GF-D8 (cell line): Measurements from ENCODE around the gene ADSS1.

Source experiments
- DNase-seq: peaks from one replicate; lab custom pipeline; 2025; lab: John Stamatoyannopoulos, UW

Gene ADSS1

DNA sequence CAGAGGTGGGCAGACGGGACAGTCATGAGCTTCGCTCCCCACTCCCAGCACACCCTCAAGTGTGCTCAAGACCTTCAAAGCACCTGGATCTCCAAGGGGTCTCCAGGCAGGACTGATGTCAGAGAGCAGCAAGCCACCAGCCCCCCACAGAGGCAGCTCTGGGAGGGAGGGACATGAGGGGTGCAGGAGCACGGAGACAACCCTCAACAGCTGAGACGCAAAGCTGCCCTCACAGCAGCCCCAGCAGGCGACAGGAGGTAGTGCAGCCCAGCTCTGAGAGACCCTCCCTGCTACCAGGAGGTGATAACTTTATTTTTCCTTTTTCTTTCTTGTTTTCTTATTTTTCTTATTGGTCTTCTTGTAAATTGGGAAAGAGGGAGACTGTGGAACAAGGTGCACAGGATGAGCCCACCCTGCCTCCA is 46.8 kb downstream of the ADSS1 start:
- DNase-seq, result no peak

DNA sequence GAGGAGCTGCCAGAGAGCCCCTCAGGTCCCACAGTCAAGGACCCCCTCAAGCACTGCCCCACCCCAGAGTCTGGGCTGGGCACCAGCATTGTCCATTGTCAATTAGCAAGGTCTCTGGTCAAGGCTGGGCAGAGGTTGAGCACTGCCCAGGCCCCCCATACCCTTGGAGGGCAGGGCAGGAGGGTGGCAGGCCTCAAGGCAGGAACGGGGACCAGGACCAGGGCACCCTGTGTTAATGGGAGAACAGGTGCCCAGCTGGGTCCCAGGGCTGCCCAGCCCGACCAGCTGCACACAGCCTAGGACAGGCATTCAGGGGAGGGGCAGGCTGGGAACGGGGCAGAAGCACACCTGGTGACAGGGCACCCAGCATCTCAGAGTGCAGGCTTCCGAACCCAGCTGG is 47.3 kb downstream of the ADSS1 start:
- no peak for DNase-seq

DNA sequence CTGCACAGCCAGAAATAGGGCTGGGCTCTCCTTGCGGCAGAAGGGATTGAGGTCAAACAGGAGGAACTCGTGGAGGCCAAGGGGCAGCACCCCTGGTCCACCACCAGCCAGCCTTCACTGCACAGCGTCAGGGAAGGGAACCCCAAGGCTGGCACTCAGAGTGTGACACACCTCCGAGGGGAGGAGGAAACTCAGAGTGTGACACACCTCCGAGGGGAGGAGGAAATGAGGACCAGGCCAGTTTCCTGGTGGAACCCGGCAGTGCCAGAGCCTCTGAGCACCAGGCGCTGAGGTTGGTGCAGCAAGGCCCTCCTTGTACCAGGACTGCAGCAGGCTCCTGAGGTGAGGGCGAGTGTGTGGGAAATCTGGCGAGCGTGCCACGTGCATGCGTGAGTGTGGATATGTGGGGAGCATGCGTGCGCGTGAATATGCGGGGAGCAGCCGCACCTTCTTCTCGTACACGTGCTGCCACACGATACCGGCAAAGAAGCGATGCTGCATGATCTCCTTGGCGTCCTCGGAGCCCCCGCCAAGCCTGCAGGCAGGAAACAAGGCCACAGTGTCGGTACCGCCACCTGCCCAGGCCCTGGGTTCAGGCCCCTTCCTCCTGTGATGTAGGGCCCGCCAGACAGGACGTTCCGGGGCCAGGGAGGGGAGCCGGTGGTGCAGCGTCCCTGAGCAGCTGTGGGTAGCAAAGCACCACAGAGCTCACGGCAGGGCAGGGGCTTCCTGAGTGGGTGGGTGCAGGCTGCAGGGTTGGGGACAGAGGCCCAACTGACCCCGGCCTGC is 48.1 kb downstream of the ADSS1 start:
- no peak for DNase-seq

DNA sequence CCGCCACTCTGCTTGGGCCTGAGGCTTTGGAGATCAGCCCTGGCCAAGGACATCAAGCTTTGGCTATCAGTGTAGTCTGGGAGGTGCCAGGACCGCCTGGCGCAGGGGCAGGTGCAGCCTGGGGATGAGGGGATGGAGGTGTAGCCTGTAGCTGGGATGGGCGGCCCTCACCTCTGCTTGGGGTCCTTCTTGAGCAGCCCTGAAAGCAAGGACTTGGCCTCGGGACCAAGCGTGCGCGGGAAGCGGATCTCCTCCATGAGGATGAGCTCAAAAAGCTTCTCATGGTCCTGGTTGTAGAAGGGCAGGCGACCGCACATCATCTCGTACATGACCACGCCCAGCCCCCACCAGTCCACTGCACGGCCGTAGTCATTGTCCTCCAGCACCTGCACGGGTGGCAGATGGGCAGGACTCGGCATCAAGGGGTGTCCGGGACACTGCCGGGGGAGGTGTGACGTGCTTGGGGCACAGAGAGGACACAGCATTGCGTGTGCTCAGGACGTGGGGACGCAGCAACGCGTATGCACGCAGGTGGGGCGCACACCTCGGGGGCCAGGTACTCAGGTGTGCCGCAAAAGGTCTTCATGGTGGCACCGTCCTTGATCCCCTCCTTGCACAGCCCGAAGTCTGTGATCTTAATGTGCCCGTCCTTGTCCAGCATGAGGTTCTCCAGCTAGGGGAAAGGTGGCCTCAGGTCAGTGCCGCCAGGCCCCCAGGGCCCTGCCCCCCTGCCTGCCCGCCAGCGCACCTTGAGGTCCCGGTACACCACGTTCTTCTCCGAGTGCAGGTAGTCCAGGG is 48.9 kb downstream of the ADSS1 start:
- DNase-seq, result no peak

DNA sequence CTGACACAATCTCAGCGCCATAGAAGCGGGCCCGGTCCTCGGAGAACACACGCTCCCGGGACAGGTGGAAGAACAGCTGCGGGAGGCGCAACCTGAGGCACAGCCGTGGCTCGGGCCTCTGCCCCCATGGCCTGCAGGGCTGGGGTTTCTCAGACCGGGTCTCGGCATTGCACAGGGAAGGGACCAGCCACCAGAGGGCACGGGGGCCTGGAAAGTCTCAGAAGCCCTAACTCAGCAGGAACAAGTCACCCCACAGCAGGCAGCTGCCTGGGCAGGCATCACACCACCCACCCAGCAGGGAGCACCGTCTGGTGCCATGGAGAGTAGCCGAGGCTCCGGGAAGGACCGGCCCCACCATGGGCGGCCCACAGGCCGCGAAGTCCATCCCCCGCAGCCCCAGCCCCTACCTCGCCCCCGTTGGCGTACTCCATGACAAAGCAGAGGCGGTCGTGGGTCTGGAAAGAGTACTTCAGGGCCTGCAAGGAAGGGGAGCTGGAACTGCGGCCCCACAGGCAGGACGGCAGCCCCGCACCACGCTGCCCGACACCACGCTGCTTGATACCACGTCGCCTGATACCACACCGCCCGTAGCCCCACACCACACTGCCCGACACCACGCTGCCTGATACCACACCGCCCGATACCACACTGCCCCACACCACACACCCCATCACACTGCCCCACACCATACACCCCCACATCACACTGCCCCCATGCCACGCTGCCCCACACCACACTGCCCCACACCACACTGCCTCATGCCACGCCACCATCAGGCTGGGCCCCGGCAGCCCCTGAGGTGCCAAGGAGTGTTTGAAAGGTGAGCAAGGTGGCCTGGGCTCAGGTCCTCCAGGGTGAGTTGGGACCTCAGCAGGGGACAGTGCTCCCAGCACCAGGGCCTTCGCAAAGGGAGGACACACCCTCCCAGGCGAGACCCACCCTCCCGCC is 49.8 kb downstream of the ADSS1 start:
- DNase-seq, result no peak

DNA sequence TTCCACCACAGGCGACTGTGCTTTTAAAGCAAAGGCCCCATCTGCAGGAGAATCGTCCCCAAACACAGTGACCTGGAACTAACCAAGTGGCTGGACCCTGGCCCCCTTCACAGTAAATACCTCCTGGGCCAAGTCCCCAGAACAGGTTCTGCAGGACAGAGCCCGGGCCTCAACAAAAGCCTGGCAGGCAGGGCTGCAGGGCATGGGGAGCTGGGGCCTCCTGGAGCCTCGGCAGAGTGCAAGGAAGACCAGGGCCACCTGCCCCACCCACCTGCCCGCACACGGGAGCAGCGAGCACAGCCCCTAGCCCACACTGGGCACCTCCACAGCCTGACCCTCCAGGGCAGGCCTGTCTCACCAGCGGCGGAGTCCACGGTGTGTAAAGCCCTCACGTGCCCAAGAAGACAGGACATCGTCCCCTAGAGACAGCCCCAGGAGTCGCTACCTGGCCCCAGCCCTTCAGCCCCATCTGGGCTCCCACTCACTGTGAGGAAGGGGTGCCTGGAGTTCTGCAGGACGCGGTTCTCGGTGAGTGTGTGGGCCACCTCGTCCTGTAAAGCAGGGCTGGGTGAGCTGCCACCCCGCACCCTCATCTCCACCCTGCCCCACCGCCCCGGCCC is 50.5 kb downstream of the ADSS1 start:
- DNase-seq, result no peak

DNA sequence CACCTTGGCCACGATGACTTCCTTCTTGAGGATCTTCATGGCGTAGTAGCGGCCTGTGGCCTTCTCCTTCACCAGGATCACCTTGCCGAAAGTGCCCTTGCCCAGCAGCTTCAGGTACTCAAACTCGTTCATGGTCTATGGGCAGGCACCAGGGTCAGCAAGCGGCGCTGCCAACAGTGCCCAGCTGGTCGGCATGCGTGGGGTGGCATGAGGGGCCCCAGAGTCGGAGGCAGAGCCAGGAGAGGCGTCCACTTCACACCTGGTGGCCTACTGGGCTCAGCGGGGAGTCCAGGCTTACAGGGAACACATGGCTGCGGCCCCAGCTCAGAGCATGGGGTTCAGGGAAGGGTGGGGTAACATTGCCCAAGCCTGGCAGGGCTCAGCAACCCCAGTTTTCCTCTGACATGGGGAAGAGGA is 51.1 kb downstream of the ADSS1 start:
- no peak for DNase-seq

DNA sequence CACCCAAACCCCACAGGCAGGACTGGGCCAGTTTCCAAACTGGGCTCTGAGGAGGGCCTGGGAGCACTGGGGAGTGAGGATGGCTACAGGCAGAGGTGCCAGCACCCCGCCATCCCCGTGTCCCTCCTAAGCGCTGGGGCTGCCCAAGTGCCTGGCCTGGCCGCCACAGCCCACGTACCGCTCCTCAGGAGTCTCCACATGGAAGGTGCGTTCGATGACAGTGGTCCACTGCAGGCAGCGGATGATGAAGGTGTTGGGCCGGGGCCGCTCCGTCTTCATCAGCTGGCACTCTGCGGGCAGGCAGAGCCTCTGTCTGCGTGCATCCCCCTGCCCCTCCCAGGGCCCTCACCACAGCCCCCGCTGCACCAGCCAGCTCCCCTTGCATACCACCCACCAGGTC is 52.5 kb downstream of the ADSS1 start:
- DNase-seq, result no peak

DNA sequence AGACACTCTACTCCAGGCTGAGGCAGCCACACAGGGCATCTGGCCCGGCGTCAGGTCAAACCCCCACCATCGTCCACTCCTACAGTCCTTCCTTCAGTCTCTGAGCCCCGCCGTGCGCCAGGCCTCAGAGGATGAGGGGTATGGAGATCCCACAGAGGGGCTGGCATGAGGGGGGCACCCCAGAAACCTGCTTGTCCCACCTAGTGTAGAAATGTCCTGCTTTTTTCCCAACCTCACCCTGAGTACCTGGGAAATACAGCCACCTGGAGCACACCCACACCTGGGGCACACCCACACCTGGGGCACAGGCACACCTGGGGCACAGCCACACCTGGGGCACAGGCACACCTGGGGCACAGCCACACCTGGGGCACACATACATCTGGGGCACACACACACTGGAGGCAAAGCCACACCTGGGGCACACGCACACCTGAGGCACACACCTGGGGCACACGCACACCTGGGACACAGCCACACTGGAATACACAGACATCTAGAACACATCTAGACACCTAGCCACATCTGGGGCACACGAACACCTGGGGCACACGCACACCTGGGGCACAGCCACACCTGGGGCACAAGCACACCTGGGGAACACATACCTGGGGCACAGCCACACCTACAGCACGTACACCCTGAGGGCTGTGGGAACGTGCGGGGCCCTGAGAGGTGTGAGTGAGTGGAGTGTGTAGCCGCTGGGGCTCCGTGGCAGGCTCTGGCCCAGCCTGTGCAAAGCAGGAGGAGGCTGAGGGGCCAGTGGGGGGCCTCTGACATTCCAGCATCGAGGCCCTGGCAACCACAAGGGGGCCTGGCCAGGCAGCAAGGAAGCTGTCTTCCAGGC is 53.2 kb downstream of the ADSS1 start:
- DNase-seq, result no peak

DNA sequence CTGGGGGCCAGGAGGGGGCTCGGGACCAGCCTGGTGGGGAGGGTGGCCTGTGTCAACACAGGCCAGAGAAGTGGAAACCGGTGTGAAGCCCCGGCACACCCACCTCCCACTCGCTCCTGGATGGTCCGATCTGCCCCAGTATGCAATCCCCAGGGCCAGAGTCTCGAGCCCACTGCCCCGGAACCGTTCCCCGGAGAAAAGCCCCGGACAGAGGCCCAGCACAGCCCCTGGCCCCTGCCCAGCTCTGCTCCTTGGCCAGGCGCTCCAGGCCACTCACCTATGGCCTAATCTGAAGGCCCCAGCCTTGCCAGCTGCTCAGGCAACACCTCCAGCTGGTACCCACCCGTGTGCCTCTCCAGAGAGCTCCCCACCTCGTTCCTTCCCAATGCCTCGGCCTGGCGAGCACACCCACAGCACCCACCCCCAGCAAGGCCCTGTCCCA is 53.8 kb downstream of the ADSS1 start:
- no peak for DNase-seq

DNA sequence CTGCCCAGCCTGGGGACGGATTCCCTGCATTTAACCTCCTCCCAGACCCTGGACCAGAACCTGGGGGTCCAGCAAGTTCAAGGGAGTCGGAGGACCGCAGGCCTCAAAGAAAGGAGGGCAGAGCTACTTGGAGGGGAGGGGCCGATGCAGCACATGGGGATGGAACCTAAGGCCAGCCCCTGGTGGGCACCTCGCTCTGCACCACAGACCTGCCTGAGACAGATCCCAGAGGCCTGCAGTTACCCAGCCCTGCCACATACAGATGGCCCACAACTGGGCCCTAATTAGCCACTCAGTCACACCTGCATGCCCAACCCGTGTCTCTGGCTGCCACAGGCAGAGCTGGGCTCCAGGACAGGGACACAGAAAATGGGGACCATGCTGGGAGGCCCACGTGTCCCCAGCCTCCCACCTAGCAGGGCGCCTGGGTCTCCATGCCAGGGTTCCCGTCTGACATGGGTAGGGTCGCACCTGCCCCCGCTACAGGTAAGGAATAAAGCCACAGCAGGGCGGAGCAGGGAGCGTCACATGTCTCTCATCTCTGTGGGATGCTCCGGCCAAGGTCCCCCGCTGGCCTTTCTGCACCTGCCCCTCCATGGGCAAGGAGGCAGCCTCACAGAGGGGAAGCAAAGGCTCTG is 54.8 kb downstream of the ADSS1 start:
- DNase-seq, result no peak

DNA sequence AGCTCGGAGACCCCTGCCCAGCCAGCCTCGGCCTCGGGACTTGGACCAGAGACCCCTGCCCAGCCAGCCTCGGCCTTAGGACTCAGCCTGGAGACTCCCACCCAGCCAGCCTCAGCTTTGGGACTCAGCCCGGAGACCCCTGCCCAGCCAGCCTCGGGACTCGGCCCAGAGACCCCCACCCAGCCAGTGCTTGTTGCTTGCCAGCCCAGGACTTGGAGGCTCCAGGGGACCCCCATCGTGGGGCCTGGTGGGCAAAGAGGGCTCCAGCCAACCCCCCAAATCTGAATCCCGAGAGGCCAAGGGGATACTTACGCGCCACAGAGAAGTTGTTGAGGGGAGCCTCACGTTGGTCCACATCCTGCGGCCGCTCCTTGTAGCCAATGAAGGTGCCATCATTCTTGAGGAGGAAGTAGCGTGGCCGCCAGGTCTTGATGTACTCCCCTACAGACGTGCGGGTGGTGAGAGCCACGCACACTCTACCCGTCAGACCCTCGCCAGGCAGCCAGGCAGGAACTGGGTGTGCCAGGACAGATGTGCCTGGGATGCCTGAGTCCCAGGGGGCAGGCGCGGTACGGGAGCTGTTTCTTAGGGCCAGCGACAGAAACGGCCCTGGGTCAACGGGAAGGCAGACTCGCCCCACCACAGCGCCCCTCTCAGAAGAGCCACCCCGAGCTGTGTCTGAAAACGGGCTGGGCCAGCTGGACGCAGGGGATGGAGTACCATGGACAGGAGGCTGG is 55.9 kb downstream of the ADSS1 start:
- DNase-seq, result no peak

DNA sequence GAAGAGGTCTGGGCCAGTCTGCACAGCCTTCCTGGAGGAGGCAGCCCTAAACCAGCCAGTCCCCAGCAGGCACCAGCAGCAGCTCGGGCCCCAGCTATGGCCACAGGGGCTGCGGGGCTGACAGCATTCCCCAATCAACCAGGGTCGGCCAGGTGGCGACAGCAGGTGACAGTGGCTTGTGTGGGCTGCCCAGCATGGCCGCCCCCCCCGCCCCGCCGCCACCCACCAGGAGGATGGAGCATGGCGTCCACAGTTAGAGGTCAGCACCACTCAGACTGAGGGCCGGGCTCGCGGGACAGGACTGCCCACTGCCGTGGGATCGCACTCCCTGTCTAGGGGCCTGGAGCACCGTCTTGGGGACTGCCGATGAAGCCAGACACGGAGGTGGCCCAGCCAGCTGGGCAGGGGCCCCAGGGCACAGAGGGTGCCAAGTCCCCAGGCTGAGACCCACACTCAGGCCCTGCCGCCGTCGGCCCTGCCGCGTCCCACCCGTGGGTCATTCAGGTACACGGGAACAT is 56.5 kb downstream of the ADSS1 start:
- no peak for DNase-seq

DNA sequence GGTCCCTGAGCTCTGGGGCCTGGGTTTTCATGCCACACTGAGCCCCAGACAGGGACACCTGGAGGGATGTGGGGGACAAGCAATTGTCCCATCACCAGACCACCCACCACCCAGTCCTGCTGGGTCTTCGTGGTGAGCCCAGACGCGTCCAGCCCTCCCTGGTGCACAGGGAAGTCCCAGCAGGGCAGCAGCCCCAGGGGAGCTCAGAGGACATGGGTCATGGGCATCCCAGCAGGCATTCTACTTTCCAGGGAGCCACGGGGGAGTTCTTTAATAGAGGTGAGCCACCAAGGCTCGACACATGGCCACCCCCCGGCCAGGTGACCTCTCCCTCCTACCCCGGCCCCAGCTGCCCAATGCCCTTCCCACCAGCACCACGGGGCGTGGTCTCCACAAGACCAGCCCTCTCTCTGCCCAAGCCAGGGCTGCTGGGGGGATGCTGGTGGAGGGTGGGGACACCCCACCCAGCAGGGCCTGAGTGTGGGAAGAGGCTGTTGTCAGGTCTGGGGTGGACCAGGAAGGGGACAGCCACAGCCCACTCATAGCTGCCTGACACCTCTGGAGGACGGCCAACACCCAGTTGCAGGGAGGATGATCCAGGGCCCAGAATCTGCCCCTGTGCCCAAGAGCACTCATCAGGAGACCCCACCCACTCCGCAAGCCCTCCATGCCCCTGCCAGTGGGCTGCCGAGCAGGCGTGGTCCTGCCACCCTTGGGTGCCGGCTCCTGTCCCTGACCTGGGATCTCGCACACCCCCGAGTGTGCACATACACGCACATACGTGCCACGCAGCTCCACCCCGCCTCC is 57.4 kb downstream of the ADSS1 start:
- no peak for DNase-seq

DNA sequence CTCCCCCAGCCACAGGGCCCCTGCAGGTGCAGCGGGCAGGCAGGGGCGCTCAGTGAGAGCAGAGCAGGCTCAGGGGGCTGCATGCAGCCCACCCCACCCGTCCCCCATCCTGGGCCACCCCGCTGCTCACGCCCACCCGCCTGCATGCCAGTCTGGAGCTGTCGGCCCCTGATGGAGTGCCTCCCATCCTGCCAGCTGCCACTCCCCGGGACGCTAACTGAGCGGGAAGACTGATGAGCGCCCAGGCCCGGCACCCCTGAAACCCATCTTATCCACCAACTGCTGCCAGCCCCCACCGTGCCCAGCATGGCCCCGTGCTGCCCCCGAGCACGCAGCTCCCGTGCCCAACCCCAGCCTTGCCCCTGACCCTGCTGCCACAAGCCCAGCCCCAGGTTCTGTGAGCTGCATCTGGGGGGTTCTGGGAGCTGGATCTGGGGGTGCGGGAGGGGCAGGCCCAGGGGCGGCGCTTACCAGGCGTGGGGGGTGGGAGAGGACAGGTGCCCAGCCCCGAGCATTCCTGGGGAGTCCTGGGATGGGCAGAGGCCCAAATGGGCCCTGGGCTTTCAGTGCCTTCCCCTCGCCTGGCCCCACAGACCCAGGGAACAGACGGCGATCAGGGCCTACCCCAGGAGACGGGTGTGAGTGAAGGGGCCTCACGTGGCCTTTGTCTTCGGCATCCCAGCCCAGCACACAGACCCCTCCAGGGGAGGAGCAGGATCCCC is 58.2 kb downstream of the ADSS1 start:
- DNase-seq, result no peak

DNA sequence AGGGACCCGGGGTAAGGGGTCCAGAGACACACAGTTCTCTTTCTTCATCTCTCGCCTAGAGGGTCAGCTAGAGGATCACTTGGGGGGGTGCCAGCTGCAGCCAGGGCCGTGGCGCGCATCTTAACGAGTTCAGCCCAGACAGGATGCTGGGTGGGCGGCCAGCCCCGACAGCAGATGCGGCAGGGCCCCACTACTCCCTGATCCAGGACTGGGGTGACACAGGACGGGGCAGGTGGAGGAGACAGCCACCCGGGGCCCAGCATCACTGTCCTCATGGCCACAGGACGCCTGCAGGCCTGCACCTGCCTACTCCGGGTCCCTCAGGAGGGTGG is 58.7 kb downstream of the ADSS1 start:
- no peak for DNase-seq

DNA sequence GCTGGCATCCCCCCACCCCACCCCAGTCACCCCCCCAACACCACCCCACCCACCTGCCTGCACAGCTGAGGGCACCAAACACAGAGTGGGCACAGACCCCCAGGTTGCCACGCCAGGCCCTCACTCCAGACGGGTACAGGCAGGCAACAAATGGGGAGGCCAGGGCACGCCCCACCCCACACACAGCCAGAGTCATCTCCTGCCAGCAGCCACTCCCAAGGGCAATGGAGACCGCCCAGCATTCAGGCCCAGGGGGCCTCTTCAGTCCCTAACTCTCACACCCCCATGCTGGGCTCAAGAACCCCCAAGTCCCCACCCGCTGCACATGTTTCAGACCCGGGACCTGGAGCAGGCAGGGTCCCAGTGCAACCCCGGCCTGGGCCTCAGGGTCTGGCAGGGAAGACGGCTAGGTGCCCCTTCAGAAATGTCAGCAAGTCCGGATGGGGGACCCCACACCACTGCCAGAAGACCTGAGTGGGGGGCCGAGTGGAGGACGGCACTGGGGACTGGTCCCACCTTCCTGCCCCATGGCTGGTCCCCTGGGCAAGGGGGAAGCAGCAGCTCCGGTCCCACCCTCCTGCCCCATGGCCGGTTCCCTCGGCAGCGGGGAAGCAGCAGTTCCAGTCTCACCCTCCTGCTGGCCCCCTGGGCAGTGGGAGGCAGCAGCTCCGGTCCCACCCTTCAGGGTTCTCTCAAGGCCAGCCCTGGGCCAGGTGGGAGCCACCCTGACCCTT is 59.6 kb downstream of the ADSS1 start:
- DNase-seq, result no peak
